ENCODE data around the gene UBA3. TPM values are rescaled to one million over a fixed set of nuclear protein-coding genes. Genes with fewer than 3 reads are reported as not detected.

The UBA3 gene
- total and polyA plus RNA-seq, 11 donors, result 45.1 to 117 (median 75.3) TPM

DNA sequence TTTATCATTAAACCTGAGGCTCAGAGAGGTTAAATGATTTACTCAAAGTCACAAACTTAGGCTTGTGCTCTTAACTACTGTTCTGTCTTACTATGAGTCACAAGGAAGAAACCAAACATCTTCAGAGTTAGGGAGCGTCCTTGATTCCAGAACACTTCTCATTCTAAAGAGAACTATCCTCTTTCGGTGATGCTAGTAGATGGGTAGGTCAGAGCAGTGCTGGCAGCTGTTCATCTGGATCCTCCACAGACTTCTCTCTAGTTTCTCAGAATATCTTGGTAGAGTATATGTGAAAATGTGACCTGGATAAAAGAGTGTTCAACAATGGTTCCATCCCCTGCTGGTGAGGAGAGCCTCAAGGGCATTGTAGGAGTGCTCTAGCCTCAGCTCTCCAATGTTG lies 7.9 kb upstream of the UBA3 start:
- Histone ChIP-seq H3K36me3 (peaks cover 0 to 37% (median 3%) of the 10 kb centered on the region in 9 donors), H3K27ac (peak overlapping the region in 11 of 12 donors; percentile 91 to 99 (median 95)), H3K9me3 (no peaks in the 10 kb centered on the region), H3K4me1 (peaks cover 18 to 89% (median 81%) of the 10 kb centered on the region in 12 donors), H3K27me3 (no peaks in the 10 kb centered on the region), H3K4me3 (peak overlapping the region in 9 of 12 donors; percentile 83 to 97 (median 90))
- TF ChIP-seq, protein P1, sequence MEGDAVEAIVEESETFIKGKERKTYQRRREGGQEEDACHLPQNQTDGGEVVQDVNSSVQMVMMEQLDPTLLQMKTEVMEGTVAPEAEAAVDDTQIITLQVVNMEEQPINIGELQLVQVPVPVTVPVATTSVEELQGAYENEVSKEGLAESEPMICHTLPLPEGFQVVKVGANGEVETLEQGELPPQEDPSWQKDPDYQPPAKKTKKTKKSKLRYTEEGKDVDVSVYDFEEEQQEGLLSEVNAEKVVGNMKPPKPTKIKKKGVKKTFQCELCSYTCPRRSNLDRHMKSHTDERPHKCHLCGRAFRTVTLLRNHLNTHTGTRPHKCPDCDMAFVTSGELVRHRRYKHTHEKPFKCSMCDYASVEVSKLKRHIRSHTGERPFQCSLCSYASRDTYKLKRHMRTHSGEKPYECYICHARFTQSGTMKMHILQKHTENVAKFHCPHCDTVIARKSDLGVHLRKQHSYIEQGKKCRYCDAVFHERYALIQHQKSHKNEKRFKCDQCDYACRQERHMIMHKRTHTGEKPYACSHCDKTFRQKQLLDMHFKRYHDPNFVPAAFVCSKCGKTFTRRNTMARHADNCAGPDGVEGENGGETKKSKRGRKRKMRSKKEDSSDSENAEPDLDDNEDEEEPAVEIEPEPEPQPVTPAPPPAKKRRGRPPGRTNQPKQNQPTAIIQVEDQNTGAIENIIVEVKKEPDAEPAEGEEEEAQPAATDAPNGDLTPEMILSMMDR (IDR thresholded peaks at IDR 0.05), result no peak
- no peak for TF ChIP-seq POLR2A (IDR thresholded peaks at IDR 0.05)
- 41 to 52% (median 48%) methylated on average over 2 of the region's 2 CpGs for WGBS, 4 donors
- intact Hi-C loops (cut with DNase I), result loop anchor here in 1 of 10 donors (5.0 kb wide), 1 partner anchor 34 kb away; the partner anchor contains the start of gene LMOD3
- DNase-seq (no peak), ATAC-seq (no peak)

DNA sequence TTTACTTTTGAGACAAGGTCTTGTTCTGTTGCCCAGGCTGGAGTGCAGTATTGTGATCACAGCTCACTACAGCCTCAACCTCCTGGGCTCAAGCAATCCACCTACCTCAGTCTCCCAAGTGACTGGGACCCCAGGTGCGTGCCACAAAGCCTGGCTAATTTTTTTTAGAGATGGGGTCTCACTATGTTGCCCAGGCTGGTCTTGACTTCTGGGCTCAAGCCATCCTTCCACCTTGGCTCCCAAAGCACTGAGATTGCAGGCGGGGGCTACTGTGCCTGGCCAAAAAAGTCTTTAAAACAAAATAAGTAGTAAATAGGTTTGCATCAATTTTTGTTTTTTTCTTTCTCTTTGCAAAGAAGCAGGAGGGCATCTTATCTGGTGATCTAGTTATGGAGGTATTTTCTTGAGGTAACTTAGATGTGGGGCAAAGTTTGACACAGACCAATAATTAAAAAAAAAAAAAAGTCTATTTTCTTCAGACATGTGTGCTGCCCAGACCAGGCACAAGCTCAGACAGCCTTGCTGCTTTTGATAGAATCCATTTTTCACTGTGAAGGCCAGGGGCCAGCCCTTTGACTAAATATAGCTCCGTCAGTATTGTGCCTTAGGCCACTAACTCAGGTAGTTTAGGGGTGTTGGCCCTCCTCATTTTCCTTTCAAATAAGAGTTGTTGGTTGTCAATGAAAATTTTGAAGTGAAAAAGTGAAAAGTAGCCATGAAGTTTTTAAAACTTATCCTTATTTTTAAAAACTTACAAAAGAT lies 7.0 kb upstream of the UBA3 start:
- Histone ChIP-seq H3K9me3 (no peaks in the 10 kb centered on the region), H3K36me3 (peaks cover 0 to 32% (median 3%) of the 10 kb centered on the region in 9 donors), H3K27ac (peak overlapping the region; percentile 87 to 99 (median 94)), H3K27me3 (no peaks in the 10 kb centered on the region), H3K4me1 (peaks cover 16 to 89% (median 81%) of the 10 kb centered on the region in 12 donors), H3K4me3 (peak overlapping the region in 11 of 12 donors; percentile 58 to 97 (median 90))
- intact Hi-C loops (cut with DNase I), result loop anchor here in 2 of 10 donors (2.0 to 5.0 kb wide), 2 partner anchors 32 to 35 kb away; partner anchors contain the start of gene LMOD3 (in 1 of the 2)
- peak in 2 of 4 donors; percentile 20 to 24 for ATAC-seq
- WGBS, 4 donors, result 70 to 79% (median 77%) methylated on average over 3 of the region's 3 CpGs
- DNase-seq, result no peak
- TF ChIP-seq POLR2A (IDR thresholded peaks at IDR 0.05), result no peak
- TF ChIP-seq, protein P1 (IDR thresholded peaks at IDR 0.05), result no peak

DNA sequence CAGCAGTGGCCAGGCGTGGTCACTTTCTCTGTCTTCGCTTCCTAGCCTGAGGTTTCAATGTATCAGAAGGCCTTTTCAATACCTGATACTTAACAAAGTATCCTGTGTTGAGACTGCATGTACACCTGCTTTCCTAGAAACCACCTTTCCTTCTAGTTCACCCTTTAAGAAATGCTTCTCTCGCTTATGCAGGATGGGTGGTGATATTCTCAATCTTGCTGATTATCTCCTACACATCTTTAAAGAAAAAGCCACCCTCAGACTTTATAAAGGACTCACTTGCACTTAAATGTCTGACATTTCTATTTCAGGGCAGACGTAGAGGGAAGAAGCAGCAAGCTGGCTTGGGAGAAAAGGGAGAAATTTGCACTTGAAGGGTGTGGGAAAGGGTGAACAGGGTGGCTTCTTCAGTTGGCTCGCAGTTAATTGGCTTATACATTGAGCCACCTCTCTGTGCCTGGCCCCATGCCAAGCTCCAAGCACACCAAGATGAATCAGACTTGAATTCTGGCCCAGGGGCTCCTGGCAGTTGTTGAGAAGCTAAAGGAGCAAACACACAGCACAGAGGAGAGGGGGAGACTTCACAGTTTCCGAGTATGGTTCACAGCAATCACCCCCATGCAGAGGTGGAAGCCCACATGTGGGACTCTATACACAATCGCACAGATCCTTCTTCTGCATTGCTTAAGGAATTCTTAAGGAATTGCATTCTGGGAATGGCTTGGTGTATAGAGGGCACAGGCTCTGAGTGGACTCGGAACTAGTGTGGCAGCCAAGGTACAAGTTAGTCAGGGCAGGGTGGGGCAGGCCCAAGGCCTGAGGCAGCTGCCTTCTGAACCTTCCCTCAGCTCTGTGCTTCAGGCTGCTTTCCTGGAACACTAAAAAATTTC lies 5.9 kb upstream of the UBA3 start:
- 2 to 5% (median 4%) methylated on average over 8 of the region's 8 CpGs for WGBS, 4 donors
- H3K4me3 ChIP-seq, result peak overlapping the region; percentile 58 to 97 (median 90)
- no peaks in the 10 kb centered on the region for H3K9me3 ChIP-seq
- H3K27me3 ChIP-seq, result no peaks in the 10 kb centered on the region
- ATAC-seq, result peak; percentile 70 to 80 (median 74)
- H3K27ac ChIP-seq, result peak overlapping the region; percentile 87 to 99 (median 94)
- peak; percentile 84 to 94 (median 91) for DNase-seq
- H3K4me1 ChIP-seq, result peaks cover 14 to 87% (median 72%) of the 10 kb centered on the region in 12 donors
- peaks cover 0 to 30% (median 3%) of the 10 kb centered on the region in 9 donors for H3K36me3 ChIP-seq
- TF ChIP-seq, protein P1 (IDR thresholded peaks at IDR 0.05), result no peak
- peak in 1 of 2 donors; percentile 19 for TF ChIP-seq POLR2A (IDR thresholded peaks at IDR 0.05)
- intact Hi-C loops (cut with DNase I), result loop anchor here in 3 of 10 donors (2.0 to 5.0 kb wide), 3 partner anchors 31 to 36 kb away; partner anchors contain the start of gene LMOD3 (in 1 of the 3)
